ENCODE results near the gene CDC42BPA.

Gene CDC42BPA

DNA sequence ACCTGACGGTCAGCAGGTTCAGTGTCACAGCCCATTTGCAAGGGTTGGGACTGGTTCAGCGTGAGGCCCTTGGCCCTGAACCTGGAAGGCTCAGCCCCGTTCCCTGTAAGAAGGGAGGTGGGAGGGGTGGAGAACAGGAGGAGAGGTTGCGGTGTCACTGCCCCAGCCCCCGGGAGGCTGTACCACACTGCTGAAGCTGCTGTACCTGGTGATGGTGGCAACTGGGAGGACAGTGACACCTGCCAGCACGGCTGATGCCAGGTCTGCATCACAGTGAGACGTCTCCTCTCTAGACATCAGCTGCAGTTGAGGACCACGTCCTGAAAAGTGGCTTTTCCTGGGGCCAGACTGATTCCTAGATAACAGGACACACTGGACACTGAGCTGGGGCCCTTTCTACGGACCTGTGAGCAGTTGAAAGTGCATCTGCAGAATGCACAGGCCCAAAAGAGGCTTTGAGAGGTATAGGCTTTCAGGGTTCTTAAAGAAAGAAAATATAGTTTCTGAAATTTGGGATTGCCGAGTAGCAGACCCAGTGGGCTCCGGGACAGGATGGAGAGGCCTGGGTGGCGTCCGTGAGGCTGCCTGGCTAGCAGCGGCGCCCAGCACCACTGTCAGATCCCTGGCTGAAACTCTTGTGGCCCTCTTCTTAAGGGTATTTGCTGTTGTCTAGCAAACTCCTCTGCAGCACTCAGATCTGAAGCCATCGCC is 330.5 kb downstream of the CDC42BPA start:
- DNase-seq = no peak

DNA sequence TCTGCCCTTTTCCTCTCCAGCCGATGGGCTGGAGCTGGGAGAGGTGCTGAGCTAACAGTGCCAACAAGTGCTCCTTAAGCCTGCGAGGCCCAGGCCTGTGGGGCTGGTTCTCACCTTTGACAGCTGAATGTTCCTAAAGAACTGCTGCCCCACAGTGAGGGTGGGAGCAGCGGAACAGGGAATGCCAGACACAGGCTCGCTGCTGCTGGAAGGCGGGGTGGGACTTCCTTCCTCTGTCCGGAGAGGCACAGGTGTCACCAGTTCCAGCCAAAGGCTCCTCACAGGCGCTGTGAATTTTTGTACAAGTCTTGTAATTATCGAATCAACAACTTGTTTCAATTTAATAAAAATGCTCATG is 331.1 kb downstream of the CDC42BPA start:
- DNase-seq = no peak

DNA sequence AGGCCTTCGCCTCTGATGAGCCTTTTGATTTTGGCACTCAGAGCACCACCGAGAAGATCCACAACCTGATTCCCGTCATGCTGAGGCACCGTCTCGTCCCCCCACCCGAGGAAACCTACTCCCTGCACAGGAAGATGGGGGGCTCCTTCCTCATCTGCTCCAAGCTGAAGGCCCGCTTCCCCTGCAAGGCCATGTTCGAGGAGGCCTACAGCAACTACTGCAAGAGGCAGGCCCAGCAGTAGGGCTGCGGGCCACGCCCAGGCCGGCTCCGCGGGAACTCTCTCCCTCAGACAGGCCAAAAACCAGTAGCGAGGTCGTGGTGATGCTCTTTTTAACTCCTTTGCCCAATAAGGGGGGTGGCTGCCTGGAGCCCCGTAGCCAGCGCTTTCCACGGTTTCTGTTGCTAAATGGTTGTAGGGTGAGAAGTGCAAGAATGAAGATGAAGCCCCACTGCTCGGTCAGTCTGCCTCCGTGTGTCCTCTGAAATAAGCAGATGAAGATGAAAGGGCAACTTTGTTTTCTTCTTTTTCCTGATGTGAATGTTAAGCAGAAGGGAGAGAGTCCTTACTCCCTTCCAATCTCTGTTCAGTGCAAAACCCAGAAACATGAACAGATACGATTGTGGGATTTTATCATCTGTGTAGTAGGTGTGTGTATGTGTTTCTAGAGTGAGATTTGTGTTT is 331.7 kb downstream of the CDC42BPA start:
- no peak for DNase-seq

DNA sequence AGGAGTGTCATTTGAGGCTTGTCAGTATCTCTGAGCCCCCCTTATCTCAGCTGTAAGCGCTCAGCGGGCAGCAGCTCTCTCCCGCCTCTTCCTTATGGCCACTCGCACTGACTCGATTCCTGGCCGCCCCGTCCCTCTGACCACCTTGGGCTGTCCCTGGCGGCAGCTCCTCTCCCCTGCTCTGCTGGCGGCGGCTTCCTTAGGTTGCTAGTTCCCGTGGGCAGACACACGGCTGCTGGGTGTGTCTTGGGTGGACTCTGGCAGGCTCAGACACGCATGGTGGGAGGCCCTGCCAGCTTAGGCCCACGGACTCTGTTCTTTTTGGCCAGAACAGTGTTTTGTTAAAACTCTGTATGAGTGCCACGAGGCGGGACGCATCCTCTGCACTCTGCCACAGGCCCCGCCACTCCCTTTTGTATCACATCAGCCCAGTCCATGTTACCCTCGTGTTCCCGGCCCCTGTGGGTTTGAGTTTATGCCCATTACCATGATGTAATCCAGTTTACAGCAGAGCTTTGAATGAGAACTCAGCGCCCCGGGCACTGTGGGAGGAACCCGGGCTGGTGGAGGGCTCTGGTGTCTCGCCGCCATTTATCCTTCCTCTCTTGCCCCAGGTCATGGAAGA is 332.3 kb downstream of the CDC42BPA start:
- DNase-seq = no peak

DNA sequence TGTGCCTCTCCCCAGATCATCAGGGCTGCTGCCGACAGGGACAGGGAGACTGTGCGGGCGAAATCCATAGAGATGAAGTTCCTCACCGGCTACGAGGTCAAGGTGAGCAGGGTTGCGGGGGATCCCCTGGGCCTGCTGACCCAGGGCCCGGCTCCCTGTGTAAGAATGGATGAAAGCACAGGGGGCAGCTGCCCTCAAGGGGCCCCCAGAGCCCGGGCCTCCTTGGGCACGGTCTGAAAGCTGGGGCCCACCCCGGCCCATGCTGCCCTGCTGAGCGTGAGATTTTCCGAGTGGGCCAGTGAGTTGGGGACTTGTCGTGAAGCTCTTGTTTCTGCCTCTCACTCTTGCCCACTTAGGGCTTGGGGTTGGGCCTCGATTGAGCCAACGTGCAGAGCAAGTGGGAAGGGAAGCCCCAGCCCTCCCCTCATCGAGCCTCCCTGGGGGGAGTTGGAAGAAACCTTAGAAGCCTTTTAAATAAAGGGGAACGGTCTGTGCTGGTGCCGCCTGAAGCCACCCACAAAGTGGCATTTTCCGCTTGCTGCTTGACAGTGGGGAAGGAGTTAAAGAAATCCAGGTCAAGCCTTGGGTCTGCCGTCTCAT is 333.0 kb downstream of the CDC42BPA start:
- DNase-seq = no peak

DNA sequence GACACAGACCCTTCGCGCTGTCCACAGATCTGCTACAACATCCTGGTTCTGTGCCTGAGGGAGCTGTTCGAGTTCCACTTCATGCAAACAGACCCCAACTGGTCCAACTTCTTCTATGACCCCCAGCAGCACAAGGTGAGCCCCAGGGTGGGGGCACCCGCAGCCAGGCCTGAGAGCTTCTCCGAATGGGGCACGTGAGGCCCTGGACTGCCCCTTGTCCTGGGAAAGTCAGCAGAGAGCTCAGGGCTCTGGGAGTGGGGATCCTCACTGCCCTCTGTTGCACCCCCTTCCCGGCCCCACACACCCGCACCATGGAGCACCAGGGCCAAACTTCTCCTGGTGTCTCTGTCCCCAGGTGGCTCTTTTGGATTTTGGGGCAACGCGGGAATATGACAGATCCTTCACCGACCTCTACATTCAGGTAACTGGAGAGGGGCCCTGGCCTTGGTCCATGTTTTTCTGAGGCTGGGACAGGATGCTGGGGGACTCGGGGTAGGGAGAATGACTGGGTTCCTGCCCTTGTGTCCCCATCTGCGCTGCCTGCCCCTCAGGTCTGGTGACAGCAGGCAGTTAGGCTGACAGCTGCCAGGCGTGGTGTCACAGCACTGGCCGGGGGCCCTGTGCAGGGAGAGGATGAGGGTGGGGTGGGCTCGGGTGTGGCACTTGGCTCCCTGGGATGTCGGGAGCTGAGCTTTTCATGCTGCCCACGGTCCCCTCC is 333.6 kb downstream of the CDC42BPA start:
- DNase-seq = no peak

DNA sequence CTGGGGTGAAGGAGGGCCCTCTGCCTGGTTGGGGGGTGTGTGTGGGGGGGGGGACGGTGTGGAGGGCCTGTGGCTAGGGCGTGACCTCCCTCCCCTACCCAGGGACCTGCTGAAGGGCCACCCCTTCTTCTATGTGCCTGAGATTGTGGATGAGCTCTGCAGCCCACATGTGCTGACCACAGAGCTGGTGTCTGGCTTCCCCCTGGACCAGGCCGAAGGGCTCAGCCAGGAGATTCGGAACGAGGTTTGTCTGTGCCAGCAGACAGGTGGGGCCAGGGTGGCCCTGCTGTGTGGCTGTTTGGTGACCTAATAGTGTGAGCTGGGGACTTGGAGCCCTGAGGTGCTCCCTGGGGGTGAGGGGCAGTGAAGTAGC is 334.3 kb downstream of the CDC42BPA start:
- no peak for DNase-seq

DNA sequence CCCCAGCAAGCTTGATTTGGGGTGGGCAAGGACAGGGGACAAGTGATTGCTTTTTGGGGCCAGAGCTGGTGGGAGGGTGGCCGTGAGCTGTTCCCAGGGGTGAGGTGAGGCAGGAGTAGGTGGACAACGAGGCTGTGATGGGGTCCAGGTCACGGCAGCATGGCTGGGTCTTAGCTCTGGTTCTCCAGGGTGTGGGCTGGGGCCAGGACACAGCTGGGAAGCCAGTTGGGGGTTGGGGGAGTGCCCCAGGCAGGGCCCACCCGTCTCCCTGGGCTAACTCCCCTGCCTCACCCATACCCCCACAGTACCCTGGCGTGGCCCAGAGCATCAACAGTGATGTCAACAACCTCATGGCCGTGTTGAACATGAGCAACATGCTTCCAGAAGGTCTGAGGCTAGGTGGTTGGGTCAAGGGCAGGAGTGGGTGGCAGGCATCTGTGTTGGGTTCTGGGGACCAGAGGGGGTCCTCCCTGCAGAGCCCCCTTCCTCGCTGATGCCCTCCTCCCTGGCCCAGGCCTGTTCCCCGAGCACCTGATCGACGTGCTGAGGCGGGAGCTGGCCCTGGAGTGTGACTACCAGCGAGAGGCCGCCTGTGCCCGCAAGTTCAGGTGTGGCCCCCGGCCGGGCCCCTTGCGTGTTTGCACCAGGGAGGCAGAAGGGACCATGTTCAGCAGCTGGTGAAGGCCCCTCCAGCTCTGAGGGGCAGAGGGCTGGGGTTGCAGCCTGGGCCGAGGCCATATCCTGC is 334.9 kb downstream of the CDC42BPA start:
- no peak for DNase-seq

DNA sequence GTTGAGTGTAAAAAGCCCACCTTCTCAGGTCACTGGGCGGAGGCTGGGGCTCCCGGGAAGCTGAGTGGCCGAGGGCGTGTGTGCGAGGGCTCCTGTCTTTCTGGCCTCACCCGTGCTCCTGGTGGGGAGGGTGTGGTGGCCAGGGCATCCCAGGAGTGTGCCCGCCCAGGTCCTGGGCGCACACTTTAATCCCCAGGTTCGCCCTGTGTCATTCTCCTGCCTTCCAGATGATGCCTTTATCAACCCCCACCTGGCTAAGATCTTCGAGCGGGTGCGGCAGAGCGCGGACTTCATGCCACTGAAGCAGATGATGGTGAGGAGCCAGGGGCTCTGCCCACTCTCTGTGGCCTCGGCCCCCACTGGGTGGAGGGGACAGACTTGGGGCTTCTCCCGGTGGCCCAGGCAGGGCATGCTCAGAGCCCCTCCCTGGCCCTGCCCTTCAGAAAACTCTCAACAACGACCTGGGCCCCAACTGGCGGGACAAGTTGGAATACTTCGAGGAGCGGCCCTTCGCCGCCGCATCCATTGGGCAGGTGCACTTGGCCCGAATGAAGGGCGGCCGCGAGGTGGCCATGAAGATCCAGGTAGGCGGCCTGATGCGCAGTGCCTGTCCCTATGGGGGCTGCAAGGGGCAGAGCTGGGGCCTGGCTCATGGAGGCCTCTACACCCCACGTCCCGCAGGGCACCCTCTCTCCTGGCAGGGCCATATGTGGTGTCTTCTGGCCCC is 335.7 kb downstream of the CDC42BPA start:
- no peak for DNase-seq

DNA sequence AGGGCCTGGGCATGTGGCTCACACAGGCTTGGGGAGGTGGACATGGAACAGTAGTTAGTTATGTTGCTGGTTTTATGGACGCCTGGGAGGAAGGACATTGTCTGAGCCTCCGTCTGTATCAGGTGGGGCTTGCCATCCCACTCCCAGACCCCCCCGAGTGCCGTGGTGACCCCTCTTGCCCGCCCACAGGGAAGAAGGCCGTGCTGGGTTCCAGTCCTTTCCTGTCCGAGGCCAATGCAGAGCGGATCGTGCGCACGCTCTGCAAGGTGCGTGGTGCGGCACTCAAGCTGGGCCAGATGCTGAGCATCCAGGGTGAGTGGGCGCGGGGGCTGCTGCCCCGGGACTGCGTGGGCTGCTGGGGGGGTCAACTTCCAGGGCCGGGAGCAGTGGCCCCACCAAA is 336.5 kb downstream of the CDC42BPA start:
- no peak for DNase-seq

DNA sequence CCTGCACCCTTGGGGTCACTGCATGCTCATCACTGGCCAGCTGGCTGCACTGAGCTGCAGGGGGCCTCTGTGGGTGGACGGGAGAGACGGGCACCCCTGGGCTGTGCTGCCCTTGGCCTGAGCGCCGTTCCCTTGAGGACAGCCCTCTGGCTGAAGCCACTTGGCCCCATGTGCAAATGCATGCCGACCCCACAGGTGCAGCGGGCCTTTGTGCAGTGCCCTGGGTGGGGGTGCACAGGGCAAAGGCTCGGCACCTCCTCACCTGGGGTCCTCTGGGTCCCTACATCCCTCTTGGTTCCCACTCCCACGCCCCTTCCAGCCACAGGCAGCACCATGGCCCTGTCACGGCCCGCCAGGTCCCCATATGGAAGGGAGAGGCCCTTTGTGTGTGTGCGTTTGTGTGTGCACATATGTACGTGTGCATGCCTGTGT is 336.9 kb downstream of the CDC42BPA start:
- no peak for DNase-seq

DNA sequence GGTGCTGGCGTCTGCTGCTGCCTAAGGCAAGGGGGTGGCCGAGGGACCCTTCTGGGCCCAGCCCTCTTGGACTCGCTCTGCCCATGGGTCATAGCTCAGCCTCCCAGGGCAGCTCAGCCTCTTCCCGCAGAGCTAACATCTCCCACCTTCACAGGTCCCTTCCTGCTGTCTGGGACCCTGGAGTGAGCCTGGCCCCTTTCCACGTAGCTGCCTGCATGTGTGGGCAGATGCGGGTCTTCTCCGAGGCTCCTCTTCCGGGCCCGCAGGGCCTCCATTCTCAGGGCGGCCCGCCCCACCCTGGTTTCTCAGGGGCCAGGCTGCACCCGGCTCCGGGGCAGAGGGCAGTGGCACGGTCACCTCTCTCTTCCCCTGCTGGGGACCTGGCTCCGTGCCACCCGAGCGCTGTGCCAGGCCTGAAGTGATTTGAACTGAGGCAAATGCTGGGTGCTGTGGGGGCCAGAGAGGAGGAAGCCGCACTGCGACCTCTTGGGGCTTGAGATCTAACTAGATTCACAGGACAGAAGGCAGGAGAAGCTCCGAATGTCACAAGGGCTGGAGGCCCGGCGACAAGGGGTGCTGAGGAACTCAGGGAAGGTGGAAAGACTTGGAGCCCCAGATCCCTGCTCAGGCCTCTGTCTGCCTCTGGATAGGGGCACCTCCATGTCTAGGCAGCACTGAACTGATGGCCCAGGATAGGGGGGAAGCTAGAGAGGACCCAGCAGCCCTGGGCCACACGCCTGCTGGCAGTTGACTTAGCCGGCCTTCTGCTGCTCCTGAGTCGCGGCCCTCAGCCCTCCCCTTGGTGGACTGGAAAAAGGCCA is 337.5 kb downstream of the CDC42BPA start:
- DNase-seq = no peak

DNA sequence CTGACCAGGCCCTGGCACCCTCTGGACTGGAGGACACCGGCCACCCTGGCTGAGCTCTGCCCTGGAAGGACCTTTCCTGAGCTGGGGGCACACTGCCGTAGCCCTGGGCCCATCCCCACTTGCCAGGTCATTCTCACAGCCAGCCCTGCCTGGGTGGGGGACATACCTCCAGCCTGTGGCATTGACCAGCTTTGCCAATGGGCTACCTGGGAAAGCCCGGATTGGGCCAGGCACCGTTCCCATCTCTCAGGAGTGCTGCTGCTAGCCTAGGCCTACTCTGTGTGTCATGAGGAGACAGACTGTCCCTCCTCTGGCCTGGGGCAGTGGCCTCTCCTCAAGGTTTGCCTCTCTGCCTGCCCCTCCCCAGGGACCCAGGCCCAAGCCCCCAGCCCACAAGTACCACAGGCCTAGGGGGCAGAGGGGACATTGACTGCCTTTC is 338.2 kb downstream of the CDC42BPA start:
- DNase-seq = no peak

DNA sequence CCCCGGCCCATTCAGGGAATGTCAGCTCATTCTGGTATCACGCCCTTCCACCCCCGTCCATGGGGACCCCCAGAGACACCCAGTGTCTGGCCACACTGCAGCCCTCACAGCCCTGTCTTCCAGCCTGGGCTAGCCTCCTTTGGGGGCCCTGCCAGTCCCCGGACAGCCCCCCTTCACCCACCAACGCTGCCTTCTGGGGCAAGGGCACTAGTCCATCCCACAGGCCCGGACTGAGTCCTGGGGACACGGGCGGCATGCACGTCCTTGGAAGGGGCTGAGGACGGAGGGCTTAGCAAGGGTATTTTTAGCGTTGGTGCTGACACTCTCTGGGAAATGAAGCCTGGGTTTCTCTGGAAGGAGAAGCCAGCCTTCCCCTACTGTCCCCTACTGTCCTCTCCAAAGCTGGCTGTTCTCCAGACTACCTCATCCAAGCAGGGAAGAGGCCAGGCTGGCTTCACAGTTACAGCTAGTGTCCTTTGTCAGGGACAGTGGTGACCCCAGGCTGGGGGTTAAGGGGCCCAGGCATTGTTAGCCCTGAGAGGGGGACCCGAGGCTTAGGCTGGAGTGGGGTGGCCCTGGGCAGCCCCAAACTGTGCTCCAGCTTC is 338.7 kb downstream of the CDC42BPA start:
- no peak for DNase-seq

DNA sequence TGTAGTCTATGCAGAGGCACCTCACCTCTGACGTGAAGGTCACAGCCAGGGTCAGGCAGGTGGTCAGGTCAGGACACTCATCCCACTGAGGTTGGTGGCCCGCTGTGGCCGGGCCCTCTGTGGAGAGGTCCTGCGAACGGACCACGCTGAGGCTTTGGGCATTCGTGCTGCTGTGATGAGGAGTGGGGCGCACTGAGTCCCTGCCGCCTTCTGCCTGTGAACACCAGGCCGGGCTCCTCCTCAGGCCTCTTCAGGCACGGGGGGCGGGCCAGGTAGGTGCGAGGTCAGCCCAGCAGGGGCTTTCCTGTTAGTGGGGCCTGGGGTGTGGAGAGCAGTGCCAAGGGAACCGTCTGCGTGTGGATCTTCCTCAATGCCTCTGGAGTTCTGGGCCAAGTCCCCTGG is 339.2 kb downstream of the CDC42BPA start:
- no peak for DNase-seq

DNA sequence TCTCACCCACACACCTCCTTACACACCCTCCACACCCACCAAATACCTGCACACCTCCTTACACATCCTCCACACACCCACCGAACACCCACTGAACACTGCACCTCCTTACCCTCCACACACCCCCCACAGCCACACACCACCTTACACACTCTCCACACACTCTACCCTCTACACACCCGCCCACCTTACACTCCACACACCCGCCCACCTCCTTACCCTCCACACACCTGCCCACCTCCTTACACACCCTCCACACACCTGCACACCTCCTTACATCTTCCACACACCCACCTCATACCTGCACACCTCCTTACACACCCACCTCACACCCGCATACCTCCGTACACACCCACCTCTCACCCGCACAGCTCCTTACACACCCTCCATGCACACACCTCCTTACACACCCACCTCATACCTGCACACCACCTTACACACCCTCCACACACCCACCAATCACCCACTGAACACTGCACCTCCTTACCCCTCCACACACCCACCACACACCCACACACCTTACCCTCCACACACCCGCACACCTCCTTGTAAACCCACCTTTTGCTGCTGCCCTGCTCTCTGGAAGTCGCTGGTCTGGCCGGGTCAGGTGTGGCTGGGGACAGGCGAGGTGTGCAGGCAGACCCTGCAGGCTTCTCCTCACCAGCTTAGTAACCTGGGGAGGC is 339.7 kb downstream of the CDC42BPA start:
- no peak for DNase-seq

DNA sequence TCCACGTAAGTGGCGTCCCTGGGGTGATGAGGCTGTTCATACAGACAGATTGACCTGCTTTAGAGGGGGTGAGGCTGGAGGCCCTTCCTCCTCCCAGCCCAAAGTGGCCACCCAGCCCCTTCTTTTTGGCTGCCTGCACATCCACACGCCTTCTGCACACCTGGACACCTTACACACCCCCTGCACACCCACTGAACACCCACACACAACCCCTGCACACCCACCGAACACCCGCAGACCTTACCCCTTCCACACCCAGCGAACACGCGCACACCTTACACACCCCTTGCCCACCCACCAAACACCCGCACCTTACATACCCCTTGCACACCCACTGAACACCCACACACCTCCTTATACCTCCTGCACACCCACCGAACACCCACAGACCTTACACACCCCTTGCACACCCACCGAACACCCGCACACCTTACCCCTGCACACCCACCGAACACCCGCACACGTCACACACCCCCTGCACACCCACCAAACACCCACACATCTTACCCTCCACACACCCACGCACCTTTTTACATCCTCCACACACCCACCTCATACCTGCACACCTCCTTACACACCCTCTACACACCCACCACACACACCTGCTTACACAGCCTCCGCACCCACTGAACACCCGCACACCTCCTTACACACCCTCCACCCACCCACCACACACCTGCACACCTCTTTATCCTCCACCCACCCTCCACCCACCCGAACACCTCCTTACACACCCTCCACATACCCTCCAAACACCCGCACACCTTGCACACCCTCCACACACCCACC is 340.5 kb downstream of the CDC42BPA start:
- DNase-seq = no peak

DNA sequence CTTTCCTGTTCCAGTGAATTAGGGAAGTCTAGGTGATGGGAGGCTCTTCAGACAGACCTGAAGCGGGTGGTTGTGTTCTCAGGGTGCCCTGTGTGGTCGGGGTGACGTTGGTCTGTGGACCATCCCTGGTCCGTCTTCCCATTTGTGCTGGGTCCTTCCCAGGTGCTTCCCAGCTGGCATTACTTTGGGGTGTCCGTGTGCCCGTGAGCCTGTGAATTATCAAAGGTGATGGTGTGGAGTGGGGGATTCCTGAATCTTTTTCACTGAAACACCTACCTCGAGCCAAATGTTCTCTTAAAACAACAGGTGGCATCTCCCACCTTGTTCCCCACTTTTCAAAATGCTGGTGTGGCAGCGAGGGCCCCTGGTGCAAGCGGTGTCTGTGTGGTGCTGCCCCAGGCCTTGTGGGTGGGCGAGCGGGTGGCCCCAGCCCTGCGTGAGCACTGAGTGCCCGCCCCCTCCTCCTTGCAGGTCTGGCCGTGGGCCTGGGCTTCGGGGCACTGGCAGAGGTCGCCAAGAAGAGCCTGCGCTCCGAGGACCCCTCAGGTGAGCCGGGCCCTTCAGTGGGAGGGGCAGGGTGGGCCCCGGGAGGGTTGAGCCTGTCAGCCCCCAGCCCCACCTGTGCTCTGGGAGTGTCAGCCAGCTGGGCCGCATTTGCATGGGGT is 341.2 kb downstream of the CDC42BPA start:
- no peak for DNase-seq
